ENCODE results near the gene WDFY4.

WDFY4 gene

GRCh38 chr10:48931188-48931587 lies 246.5 kb downstream of the WDFY4 start:
- no peak for ATAC-seq (replicated peaks)
- Mint-ChIP-seq H3K4me1 (ENCODE audit: low read depth in 2 of 2) (no peaks in the 10 kb centered on the region), H3K27ac (no peak overlapping the region), H3K4me3 (no peak overlapping the region), H3K36me3 (ENCODE audit: insufficient read depth) (no peaks in the 10 kb centered on the region), H3K27me3 (peaks cover 11 to 17% of the 10 kb centered on the region in 2 donors), H3K9me3 (no peaks in the 10 kb centered on the region)
- no peak for DNase-seq

DNA sequence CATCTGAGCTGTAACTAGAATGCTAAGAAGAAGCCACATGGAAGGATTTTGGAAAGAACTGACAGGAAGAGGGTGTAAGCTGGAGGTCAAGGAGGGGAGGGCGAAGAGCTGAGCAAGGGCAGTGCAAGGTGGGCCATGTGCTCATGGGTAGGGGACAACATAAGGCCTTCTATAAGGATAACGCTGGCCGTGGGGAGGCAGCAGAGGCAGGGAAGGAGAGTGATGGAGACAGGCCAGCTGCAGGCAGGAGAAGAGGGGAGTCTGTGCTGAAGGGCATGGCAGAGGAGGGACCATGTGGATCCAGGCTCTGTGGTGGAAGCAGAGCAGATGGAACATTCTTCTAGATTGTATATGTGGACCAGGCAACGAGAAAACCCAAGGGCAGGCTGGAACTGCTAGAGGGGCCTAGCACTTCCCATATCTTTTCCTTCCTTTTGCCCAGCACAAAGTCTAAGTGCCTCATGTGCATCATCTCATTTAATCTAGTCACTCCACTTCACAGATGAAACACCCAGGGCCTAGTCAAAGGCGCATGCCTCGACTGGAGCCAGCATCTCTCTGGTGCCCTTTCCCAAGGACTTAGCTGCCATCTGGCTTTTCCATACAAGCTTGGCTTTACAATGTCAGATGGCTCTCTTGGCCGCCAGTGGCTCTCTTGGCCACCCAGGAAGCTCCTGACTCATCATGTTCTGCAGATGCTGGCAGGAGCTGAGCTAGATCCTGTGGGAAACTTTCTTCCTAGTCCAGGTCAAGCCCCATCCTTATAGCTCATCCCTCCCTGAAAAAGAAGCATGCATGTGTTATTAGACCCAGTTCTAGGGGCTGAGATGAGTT lies 248.4 kb downstream of the WDFY4 start:
- Mint-ChIP-seq H3K4me3 (no peak overlapping the region), H3K4me1 (ENCODE audit: low read depth in 2 of 2) (no peaks in the 10 kb centered on the region), H3K9me3 (no peaks in the 10 kb centered on the region), H3K27ac (no peak overlapping the region), H3K36me3 (ENCODE audit: insufficient read depth) (no peaks in the 10 kb centered on the region), H3K27me3 (peaks cover 11 to 16% of the 10 kb centered on the region in 2 donors)
- DNase-seq (no peak), ATAC-seq (replicated peaks) (no peak)

DNA sequence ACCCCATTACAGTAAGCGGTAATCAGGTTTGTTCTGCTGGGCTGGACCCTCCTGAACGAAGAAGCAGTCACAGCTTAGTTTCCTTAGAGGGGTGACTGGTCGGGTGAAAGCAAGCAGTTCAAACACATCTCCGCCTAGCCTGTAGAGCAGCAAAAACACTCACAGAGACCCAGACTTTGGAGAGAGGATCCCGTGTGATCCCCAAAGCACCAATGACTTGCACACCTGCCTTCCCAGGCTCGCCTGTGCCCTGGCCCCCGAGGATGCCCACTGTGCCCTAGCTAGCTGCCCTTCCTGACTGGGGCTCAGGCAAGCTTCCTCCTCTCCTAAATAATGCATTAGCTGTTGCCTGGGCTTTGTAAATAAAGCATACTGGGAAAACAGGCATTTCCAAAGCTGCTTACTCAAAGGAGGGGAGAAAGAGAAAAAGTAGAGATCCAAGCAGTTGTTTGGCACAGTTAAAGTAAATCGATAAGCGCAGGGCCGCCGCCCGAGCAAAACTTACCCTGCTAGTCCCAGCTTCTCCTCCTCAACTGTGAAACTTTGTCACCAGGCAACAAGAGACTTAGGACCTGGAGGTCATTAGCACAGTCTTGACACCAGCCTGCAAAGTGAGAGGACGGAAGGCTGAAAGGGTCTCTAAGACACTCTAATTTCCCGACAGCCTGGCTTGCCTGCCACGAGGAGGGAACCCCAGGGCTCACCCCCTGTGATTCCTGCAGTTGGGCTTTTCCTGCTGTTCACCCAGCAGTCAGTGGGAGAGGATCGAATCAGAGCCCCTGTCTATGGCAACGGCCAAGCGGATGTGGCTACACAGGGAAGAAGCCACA lies 250.2 kb downstream of the WDFY4 start:
- Mint-ChIP-seq H3K4me1 (ENCODE audit: low read depth in 2 of 2) (no peaks in the 10 kb centered on the region), H3K36me3 (ENCODE audit: insufficient read depth) (peaks cover 2% of the 10 kb centered on the region), H3K4me3 (no peak overlapping the region), H3K27ac (no peak overlapping the region), H3K9me3 (no peaks in the 10 kb centered on the region), H3K27me3 (peaks cover 6 to 13% of the 10 kb centered on the region in 2 donors)
- no peak for ATAC-seq (replicated peaks)
- DNase-seq, result no peak

DNA sequence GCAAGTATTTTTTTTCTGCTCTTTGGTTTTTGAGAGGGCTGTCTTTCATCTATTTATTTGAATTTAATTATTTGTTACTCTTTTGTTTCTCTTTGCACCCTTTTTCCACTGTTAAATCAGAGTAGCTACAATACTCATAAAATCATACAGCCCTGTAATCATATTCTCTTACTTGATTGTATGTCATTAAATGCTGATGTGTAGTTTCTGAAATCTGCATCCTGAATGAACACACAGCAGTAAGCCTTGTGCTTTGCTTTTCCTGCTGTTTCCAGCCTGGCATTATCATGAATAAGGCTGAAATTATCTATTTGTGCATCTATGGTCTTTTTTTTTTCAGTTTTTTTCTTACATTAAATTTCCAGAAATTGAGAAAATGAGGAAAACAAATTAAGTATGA lies 250.9 kb downstream of the WDFY4 start:
- DNase-seq, result no peak
- Mint-ChIP-seq H3K36me3 (ENCODE audit: insufficient read depth) (peaks cover 2% of the 10 kb centered on the region), H3K9me3 (no peaks in the 10 kb centered on the region), H3K4me1 (ENCODE audit: low read depth in 2 of 2) (no peaks in the 10 kb centered on the region), H3K27me3 (peaks cover 8 to 20% of the 10 kb centered on the region in 2 donors), H3K4me3 (no peak overlapping the region), H3K27ac (no peak overlapping the region)
- ATAC-seq (replicated peaks), result no peak

DNA sequence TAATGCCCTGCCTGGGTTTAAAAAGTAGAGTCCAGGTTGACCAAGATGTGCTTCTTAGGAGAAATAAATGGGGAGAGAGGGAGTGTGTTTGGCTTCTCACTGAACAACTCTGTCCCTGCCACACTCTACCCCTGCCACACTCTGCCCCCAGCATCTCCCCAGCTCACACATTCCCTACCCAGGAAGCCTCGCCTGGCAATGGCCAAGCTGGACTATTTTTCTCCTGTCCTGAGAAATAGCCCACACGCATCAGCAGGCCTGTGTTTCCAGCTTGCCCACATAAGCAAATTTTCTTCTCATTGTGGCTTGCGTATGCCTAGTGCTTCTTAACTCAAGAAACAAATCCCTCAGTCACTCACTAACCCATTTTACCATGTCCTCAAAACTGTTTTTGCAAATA lies 253.1 kb downstream of the WDFY4 start:
- Mint-ChIP-seq H3K27ac (no peak overlapping the region), H3K36me3 (ENCODE audit: insufficient read depth) (peaks cover 2% of the 10 kb centered on the region), H3K9me3 (no peaks in the 10 kb centered on the region), H3K4me1 (ENCODE audit: low read depth in 2 of 2) (no peaks in the 10 kb centered on the region), H3K4me3 (no peak overlapping the region), H3K27me3 (peaks cover 14 to 22% of the 10 kb centered on the region in 2 donors)
- ATAC-seq (replicated peaks) (no peak), DNase-seq (no peak)

DNA sequence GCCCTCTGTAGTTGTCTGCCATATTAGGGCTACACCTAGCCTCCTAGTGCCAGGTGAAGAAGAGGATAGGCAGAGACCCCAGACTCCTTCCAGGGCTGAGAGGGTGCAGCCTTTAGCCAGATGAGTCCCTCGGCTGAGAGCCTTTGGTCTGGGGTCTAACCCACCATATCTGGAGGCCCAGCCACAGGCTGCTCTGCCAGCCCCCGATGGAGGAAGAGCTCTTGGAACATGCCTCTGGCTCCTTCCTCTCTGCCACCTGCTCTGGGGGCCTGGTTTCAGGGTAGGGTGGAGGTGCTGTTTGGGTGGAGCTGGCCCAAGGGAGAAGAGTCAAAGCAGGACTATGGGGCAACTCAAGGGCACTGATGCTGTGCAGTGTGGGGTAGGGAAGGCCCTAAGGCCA lies 253.6 kb downstream of the WDFY4 start:
- no peaks in the 10 kb centered on the region for H3K9me3 Mint-ChIP-seq
- peaks cover 2% of the 10 kb centered on the region for H3K36me3 Mint-ChIP-seq (ENCODE audit: insufficient read depth)
- no peak overlapping the region for H3K27ac Mint-ChIP-seq
- H3K27me3 Mint-ChIP-seq, result peaks cover 14 to 22% of the 10 kb centered on the region in 2 donors
- no peak for ATAC-seq (replicated peaks)
- H3K4me3 Mint-ChIP-seq, result no peak overlapping the region
- no peak for DNase-seq
- no peaks in the 10 kb centered on the region for H3K4me1 Mint-ChIP-seq (ENCODE audit: low read depth in 2 of 2)

DNA sequence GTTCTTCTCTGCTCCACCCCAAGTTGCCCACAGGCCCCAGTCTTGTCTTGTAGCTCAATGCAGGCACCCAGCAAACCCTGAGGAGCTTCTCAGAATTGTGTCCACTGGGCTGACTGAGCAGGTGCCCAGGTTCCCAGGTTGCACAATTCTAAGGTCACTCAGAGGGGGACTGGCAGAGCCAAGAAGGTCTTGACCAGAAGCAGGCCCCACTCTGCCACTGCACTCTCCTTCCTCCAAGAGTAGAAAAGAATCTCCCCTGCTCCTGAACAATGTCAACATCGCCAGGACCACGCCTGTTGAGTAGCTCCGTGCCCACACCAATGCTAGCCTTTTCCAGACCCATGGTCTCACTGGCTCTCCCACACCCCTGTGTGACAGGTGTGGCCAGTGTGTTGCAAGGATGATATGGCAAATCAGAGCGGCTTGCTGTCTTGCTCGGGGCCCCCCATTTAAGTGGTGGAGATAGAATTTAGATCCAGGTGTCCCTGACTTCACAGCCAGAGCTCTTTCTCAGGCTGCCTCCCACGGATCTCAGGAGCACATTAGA lies 254.4 kb downstream of the WDFY4 start:
- DNase-seq (no peak), ATAC-seq (replicated peaks) (no peak)
- Mint-ChIP-seq H3K4me3 (no peak overlapping the region), H3K36me3 (ENCODE audit: insufficient read depth) (peaks cover 2% of the 10 kb centered on the region), H3K27ac (no peak overlapping the region), H3K27me3 (peaks cover 14 to 22% of the 10 kb centered on the region in 2 donors), H3K4me1 (ENCODE audit: low read depth in 2 of 2) (no peaks in the 10 kb centered on the region), H3K9me3 (no peaks in the 10 kb centered on the region)

- H3K27ac Mint-ChIP-seq, result no peak within 1 kb of the TSS
- DNase-seq, result no peak
- no peaks in the 10 kb centered on the region for H3K4me1 Mint-ChIP-seq (ENCODE audit: low read depth in 2 of 2)
- no peaks in the 10 kb centered on the region for H3K9me3 Mint-ChIP-seq
- H3K27me3 Mint-ChIP-seq, result peaks cover 14 to 22% of the 10 kb centered on the region in 2 donors
- peaks cover 2% of the 10 kb centered on the region for H3K36me3 Mint-ChIP-seq (ENCODE audit: insufficient read depth)
- H3K4me3 Mint-ChIP-seq, result no peak within 1 kb of the TSS
- no peak for ATAC-seq (replicated peaks)
Observed at GRCh38 chr10:48939790-48940325, 255.2 kb downstream of the WDFY4 start, which contains the start of gene LRRC18. Gene LRRC18 (minus strand): TSS chr10:48939840. CDS start chr10:48914155, 25,685 bp downstream.

- ATAC-seq (replicated peaks) (no peak), DNase-seq (no peak)
- peaks cover 2% of the 10 kb centered on the region for H3K36me3 Mint-ChIP-seq (ENCODE audit: insufficient read depth)
Observed at GRCh38 chr10:48940372-48940771, 255.7 kb downstream of the WDFY4 start.

DNA sequence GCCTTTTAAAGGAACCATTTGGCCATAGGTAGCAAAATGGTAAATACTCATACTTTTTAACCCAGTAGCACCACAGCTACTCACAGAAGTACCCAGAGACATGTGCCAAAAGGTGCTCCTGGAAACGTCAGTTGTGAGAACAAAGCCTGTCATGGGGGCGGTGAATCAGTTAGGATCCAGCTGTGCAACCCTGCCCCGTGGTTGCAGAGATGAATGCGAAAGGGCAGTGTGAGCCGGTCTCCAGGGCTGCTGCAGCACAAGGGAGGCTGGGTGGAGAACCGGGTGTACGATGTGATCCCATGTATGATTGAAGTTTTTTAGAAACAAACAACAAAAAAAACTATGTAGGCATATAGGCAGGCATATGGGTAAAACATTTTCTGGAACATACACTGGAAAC lies 256.3 kb downstream of the WDFY4 start:
- Mint-ChIP-seq H3K27me3 (peaks cover 14 to 22% of the 10 kb centered on the region in 2 donors), H3K4me3 (no peak overlapping the region), H3K27ac (no peak overlapping the region), H3K36me3 (ENCODE audit: insufficient read depth) (peaks cover 2% of the 10 kb centered on the region), H3K9me3 (no peaks in the 10 kb centered on the region), H3K4me1 (ENCODE audit: low read depth in 2 of 2) (peaks cover 0 to 1% of the 10 kb centered on the region in 2 donors)
- DNase-seq, result no peak
- ATAC-seq (replicated peaks), result no peak

More at GRCh38 chr10:48940372-48940771, 255.7 kb downstream of the WDFY4 start:
- Mint-ChIP-seq H3K27me3 (peaks cover 14 to 22% of the 10 kb centered on the region in 2 donors), H3K9me3 (no peaks in the 10 kb centered on the region), H3K27ac (no peak overlapping the region), H3K4me3 (no peak overlapping the region), H3K4me1 (ENCODE audit: low read depth in 2 of 2) (no peaks in the 10 kb centered on the region)

GRCh38 chr10:48941427-48942075 lies 256.9 kb downstream of the WDFY4 start:
- no peak for DNase-seq
- peaks cover 14 to 22% of the 10 kb centered on the region in 2 donors for H3K27me3 Mint-ChIP-seq
- no peak for ATAC-seq (replicated peaks)
- H3K4me1 Mint-ChIP-seq (ENCODE audit: low read depth in 2 of 2), result peaks cover 0 to 1% of the 10 kb centered on the region in 2 donors
- peaks cover 2% of the 10 kb centered on the region for H3K36me3 Mint-ChIP-seq (ENCODE audit: insufficient read depth)
- H3K4me3 Mint-ChIP-seq, result no peak overlapping the region
- no peaks in the 10 kb centered on the region for H3K9me3 Mint-ChIP-seq
- H3K27ac Mint-ChIP-seq, result no peak overlapping the region

GRCh38 chr10:48943096-48943495 lies 258.4 kb downstream of the WDFY4 start:
- Mint-ChIP-seq H3K27me3 (peaks cover 14 to 21% of the 10 kb centered on the region in 2 donors), H3K27ac (no peak overlapping the region), H3K9me3 (no peaks in the 10 kb centered on the region), H3K4me3 (no peak overlapping the region), H3K36me3 (ENCODE audit: insufficient read depth) (peaks cover 2% of the 10 kb centered on the region), H3K4me1 (ENCODE audit: low read depth in 2 of 2) (peaks cover 0 to 1% of the 10 kb centered on the region in 2 donors)
- no peak for DNase-seq
- no peak for ATAC-seq (replicated peaks)

DNA sequence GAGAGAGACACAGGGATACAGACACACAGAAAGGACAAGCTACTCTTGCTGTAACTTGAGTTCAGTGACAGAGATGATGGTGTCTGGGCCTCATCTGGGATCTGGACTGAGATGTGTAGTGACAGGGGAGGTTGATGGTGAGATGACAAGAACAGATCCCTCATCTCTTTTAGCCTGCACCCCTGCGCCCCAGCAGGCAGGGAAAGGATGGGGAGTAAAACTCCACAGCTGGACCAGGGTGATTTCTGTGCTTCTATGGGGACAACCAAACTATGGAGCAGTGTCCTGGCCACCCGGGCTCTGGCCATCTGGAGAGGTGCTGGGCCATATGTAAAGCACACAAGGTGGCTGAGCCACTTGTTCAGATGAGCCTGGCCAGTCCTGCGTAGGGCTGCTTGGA lies 259.5 kb downstream of the WDFY4 start:
- peaks cover 14 to 20% of the 10 kb centered on the region in 2 donors for H3K27me3 Mint-ChIP-seq
- ATAC-seq (replicated peaks), result no peak
- H3K27ac Mint-ChIP-seq, result no peak overlapping the region
- no peak for DNase-seq
- peaks cover 0 to 1% of the 10 kb centered on the region in 2 donors for H3K4me1 Mint-ChIP-seq (ENCODE audit: low read depth in 2 of 2)
- H3K4me3 Mint-ChIP-seq, result no peak overlapping the region
- no peaks in the 10 kb centered on the region for H3K9me3 Mint-ChIP-seq
- H3K36me3 Mint-ChIP-seq (ENCODE audit: insufficient read depth), result no peaks in the 10 kb centered on the region

All from effector memory CD8-positive, alpha-beta T cell (primary cell).